Adrenal gland (tissue), 5 donors: Measurements from ENCODE around the gene SLC29A1.

ENCODE experiments used
- POLR2A ChIP-seq, 2 donors: fragments of 450-650 bp; IDR thresholded peaks; one replicate each; pipeline ENCODE4 v1.6.1; 2017; ENCODE audit warnings: antibody characterized with exemption in 2 of 2, mild to moderate bottlenecking in 2 of 2, moderate library complexity in 1 of 2
- TF ChIP-seq, protein P1 (sequence below), 6 experiments: fragments of 450-650 bp in 4 of 6; fragments of 200-600 bp in 2 of 6; sonication (generic) in 1 of 6; IDR thresholded peaks; 1 replicate in 5 of 6; 2 replicates in 1 of 6; pipeline versions ENCODE4 v1.5.1 to v1.8.0; 2016 to 2021; ENCODE audit warnings: antibody characterized with exemption in 6 of 6, mild to moderate bottlenecking in 2 of 6, moderate library complexity in 1 of 6
- donor health status: DM: no; HTN: no; CAD: no.

DNA sequence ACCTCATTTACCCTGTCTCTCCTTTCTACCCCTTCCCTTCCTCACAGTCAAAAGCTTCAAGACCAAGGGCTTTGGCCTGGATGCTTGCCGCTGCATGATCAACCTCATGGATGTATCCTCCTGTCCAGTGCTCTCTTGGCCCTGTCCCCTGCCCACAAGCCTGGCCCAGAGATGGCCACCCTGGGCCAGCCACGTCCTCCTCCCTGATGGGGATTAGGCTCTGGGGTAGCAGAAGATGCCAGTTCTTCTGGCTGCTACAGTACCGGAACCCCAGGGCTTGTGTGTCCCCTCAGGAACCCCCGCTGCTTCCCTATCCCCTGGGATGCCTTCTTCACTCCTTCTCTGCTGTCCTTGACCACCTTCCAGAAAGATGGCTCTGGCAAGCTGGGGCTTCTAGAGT is 42.5 kb upstream of the SLC29A1 start:
- TF ChIP-seq, protein P1, sequence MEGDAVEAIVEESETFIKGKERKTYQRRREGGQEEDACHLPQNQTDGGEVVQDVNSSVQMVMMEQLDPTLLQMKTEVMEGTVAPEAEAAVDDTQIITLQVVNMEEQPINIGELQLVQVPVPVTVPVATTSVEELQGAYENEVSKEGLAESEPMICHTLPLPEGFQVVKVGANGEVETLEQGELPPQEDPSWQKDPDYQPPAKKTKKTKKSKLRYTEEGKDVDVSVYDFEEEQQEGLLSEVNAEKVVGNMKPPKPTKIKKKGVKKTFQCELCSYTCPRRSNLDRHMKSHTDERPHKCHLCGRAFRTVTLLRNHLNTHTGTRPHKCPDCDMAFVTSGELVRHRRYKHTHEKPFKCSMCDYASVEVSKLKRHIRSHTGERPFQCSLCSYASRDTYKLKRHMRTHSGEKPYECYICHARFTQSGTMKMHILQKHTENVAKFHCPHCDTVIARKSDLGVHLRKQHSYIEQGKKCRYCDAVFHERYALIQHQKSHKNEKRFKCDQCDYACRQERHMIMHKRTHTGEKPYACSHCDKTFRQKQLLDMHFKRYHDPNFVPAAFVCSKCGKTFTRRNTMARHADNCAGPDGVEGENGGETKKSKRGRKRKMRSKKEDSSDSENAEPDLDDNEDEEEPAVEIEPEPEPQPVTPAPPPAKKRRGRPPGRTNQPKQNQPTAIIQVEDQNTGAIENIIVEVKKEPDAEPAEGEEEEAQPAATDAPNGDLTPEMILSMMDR (IDR thresholded peaks at IDR 0.05), result no peak
- no peak for TF ChIP-seq POLR2A (IDR thresholded peaks at IDR 0.05)
